ENCODE measurements around the gene SYNDIG1. TPM values are rescaled to one million over a fixed set of nuclear protein-coding genes. Genes with fewer than 3 reads are reported as not detected.

The SYNDIG1 gene
- total RNA-seq, 1 experiment from 2014 or later: not detected

DNA sequence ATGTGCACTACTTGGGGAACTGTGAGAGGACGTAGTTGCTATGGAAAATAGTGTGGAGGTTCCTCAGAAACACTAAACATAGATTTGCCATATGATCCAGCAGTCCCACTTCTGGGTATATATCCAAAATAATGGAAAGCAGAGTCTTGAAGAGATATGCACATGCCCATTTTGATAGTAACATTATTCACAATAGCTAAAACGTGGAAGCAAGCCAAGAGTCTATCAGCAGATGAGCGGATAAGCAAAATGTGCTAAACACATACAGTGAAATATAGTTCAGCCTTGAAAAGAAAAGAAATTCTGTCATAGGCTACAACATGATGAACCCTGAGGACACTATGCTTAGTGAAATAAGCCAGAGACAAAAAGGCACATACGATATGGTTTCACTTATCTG is 11.1 kb downstream of the SYNDIG1 start:
- Histone ChIP-seq H3K36me3 (ENCODE audit: control insufficient read depth, insufficient read depth, low read length) (no peaks in the 10 kb centered on the region), H3K9me3 (no peaks in the 10 kb centered on the region), H3K27me3 (replicated peaks; ENCODE audit: control insufficient read depth, insufficient read depth, low read length) (no peaks in the 10 kb centered on the region; the same call in 1 of the 2 replicates), H3K4me1 (no peaks in the 10 kb centered on the region), H3K4me3 (ENCODE audit: low read depth, low read length) (no peak overlapping the region)
- ChIA-PET POLR2A (no interaction called here), CTCF (no interaction called here)
- intact Hi-C loops (cut with micrococcal nuclease; ENCODE audit: unreplicated experiment): no loop called here
- Mint-ChIP-seq H3K4me3 (ENCODE audit: unreplicated experiment) (no peak overlapping the region), H3K9me3 (ENCODE audit: unreplicated experiment) (no peaks in the 10 kb centered on the region), H3K27ac (ENCODE audit: unreplicated experiment) (no peak overlapping the region), H3K4me1 (ENCODE audit: low read depth, unreplicated experiment) (no peaks in the 10 kb centered on the region), H3K27me3 (ENCODE audit: insufficient read depth, unreplicated experiment) (peaks cover 15% of the 10 kb centered on the region), H3K36me3 (ENCODE audit: insufficient read depth, unreplicated experiment) (no peaks in the 10 kb centered on the region)
- TF ChIP-seq, protein P1, sequence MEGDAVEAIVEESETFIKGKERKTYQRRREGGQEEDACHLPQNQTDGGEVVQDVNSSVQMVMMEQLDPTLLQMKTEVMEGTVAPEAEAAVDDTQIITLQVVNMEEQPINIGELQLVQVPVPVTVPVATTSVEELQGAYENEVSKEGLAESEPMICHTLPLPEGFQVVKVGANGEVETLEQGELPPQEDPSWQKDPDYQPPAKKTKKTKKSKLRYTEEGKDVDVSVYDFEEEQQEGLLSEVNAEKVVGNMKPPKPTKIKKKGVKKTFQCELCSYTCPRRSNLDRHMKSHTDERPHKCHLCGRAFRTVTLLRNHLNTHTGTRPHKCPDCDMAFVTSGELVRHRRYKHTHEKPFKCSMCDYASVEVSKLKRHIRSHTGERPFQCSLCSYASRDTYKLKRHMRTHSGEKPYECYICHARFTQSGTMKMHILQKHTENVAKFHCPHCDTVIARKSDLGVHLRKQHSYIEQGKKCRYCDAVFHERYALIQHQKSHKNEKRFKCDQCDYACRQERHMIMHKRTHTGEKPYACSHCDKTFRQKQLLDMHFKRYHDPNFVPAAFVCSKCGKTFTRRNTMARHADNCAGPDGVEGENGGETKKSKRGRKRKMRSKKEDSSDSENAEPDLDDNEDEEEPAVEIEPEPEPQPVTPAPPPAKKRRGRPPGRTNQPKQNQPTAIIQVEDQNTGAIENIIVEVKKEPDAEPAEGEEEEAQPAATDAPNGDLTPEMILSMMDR (IDR thresholded peaks at IDR 0.05; ENCODE audit: insufficient read depth in 1 of 2, low read depth in 1 of 2, low read length in 1 of 2, severe bottlenecking in 1 of 2, unreplicated experiment in 1 of 2): no peak
- DNase-seq: no peak
- BruUV-seq (replicated peaks): no TSS peak

DNA sequence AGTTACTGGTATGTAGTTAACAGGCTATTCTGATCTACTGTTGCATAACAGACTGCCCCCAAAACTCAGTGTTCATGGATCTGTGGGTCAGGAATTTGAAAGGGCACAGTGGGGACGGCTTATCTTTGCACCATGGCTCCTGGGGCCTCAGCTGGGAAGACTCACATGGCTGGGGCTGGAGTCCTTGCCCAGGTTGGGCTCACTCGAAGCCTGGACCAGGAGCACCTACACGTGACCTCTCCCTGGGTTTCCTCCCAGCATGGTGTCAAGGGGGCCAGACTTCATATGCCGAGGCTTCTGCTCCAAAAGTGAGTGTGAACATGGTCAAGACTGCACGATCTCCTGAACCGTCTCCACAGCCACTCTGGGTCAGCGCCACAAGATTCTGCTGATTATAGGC is 11.7 kb downstream of the SYNDIG1 start:
- CTCF ChIA-PET: no interaction called here

DNA sequence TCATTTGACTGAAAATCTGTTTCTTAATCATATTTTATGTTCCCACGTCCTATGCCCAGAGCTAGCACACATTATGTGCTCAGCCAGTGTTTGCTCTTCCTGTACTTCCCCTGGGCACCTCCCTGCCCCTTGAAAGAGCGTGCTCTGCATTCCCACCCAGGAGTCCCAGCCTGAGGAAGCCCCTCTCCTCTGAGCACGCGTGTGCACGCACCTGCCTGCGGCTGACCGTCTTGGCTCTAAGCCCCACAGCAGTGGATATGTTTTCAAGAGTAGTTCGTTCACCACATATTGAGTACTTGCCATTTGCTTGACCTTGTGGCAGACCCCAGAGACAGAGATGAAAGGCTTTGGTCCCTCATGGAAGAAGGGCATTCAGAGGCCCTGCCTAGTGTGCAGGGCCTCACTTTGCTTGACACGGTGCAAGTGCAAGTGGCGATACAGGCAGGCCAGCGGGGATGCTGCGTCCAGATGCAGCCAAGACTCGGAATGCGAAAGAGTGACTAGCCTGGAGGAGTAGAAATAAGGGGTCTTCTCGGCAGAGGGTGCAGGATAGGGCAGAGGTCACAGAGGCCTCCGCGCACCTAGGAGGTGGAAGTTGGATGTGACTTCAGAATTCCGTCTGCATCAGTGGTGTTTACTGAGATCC is 14.1 kb downstream of the SYNDIG1 start:
- Mint-ChIP-seq H3K36me3 (ENCODE audit: insufficient read depth, unreplicated experiment) (no peaks in the 10 kb centered on the region), H3K9me3 (ENCODE audit: unreplicated experiment) (no peaks in the 10 kb centered on the region), H3K27ac (ENCODE audit: unreplicated experiment) (no peak overlapping the region), H3K4me3 (ENCODE audit: unreplicated experiment) (no peak overlapping the region), H3K27me3 (ENCODE audit: insufficient read depth, unreplicated experiment) (peaks cover 8% of the 10 kb centered on the region), H3K4me1 (ENCODE audit: low read depth, unreplicated experiment) (no peaks in the 10 kb centered on the region)
- TF ChIP-seq, protein P1 (IDR thresholded peaks at IDR 0.05; ENCODE audit: insufficient read depth in 1 of 2, low read depth in 1 of 2, low read length in 1 of 2, severe bottlenecking in 1 of 2, unreplicated experiment in 1 of 2): no peak
- no peak for DNase-seq
- Histone ChIP-seq H3K4me3 (ENCODE audit: low read depth, low read length) (no peak overlapping the region), H3K36me3 (ENCODE audit: control insufficient read depth, insufficient read depth, low read length) (no peaks in the 10 kb centered on the region), H3K9me3 (no peaks in the 10 kb centered on the region), H3K27me3 (replicated peaks; ENCODE audit: control insufficient read depth, insufficient read depth, low read length) (no peaks in the 10 kb centered on the region), H3K4me1 (no peaks in the 10 kb centered on the region)
- POLR2A ChIA-PET: no interaction called here
- CTCF ChIA-PET: no interaction called here
- intact Hi-C loops (cut with micrococcal nuclease; ENCODE audit: unreplicated experiment): no loop called here
- no TSS peak for BruUV-seq (replicated peaks)

More for the DNA sequence above, 11.7 kb downstream of the SYNDIG1 start:
- TF ChIP-seq, protein P1 (IDR thresholded peaks at IDR 0.05; ENCODE audit: insufficient read depth in 1 of 2, low read depth in 1 of 2, low read length in 1 of 2, severe bottlenecking in 1 of 2, unreplicated experiment in 1 of 2): no peak
- no TSS peak for BruUV-seq (replicated peaks)
- Histone ChIP-seq H3K4me3 (ENCODE audit: low read depth, low read length) (no peak overlapping the region), H3K4me1 (no peaks in the 10 kb centered on the region), H3K27me3 (replicated peaks; ENCODE audit: control insufficient read depth, insufficient read depth, low read length) (no peaks in the 10 kb centered on the region; the same call in 1 of the 2 replicates), H3K36me3 (ENCODE audit: control insufficient read depth, insufficient read depth, low read length) (no peaks in the 10 kb centered on the region), H3K9me3 (no peaks in the 10 kb centered on the region)
- H3K36me3 Mint-ChIP-seq (ENCODE audit: insufficient read depth, unreplicated experiment): no peaks in the 10 kb centered on the region
- DNase-seq: no peak
- H3K4me1 Mint-ChIP-seq (ENCODE audit: low read depth, unreplicated experiment): no peaks in the 10 kb centered on the region
- H3K27ac Mint-ChIP-seq (ENCODE audit: unreplicated experiment): no peak overlapping the region
- no peaks in the 10 kb centered on the region for H3K9me3 Mint-ChIP-seq (ENCODE audit: unreplicated experiment)
- peaks cover 15% of the 10 kb centered on the region for H3K27me3 Mint-ChIP-seq (ENCODE audit: insufficient read depth, unreplicated experiment)
- intact Hi-C loops (cut with micrococcal nuclease; ENCODE audit: unreplicated experiment): no loop called here
- no peak overlapping the region for H3K4me3 Mint-ChIP-seq (ENCODE audit: unreplicated experiment)
- POLR2A ChIA-PET: no interaction called here
